NCI-H774 (cell line): ENCODE measurements around the gene RAPGEF3.

ENCODE experiments used
- DNase-seq: peaks from one replicate; lab custom pipeline; 2025; lab: John Stamatoyannopoulos, UW

The RAPGEF3 gene

DNA sequence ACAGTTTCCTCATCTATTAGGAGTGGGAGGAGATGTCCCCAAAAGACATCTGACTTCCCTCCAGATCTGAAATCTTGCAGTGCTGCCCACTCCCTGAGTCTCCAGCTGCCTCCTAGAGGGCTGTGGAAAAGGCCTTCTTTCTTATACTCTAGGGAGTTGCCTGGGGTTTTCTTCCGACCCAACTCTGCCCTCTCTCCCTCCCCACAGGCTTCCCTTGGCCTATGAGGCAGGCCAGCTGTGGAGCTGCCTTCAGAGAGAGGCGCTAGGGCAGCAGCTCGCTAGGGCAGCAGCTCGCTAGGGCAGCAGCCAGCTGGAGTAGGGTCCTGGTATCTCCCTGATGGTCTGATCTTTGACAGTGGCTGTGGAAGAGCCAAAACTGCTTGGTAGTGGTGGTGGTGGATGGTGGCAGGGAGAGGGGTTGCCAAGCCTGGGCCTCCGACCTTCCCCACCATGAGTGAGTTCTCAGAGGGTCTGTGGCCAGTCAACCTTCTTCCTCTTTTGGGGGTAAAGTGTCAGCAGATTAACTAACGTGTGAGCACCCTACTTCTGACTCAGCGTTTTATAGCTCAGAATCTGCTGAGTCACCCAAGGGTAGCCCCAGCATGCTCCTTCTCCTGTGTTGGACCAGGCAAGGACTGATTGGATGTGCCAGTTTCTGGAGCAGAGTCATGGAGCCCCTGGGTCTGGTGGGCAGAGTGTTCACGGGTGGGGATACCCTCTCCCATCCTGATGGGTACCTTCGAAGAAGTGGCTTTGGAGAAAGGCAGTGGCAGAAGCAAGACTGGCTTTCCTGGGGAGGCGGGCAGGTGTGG lies 16.6 kb upstream of the RAPGEF3 start:
- no peak for DNase-seq

GRCh38 chr12:47774663-47775062 lies 16.0 kb upstream of the RAPGEF3 start:
- no peak for DNase-seq

DNA sequence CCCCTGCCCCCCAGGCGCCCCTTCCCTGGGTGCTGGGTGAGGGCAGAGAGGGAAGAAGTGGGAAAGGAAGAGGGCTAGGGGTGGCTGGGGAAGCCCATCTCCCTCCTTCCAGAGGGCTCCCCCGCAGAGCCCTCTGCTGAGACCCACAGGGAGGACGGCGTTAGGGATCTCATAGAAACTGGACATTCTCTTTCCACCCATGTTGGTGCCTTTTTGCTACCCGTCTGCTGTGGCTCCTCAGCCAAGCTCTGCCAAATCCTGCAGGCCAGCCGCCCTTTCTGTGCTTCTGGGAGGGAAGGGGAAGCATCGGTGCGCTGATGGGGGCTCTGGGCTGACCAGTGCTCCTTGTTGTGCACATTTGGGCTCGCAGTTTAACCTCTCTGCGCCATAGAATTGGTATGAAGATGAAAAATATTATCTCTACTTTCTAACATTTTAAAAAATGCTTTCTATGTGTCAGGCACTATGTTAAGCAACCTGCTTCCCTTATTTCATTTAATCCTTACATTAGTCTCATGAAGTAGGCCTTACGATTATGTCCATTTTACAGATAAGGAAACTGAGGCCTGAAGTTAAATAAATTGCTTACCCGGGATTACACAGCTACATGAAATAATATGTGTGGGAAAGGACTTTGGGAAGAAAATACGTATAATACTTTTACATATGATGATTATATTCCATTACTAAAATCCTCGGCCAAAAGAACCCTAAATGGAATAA lies 15.3 kb upstream of the RAPGEF3 start:
- DNase-seq, result no peak

GRCh38 chr12:47773062-47773857 lies 14.6 kb upstream of the RAPGEF3 start, which contains the start of gene SLC48A1:
SLC48A1 (plus strand) TSS chr12:47773238; CDS start chr12:47773305, 67 bp downstream.
- DNase-seq, result peak; percentile 84

- no peak for DNase-seq
These were observed 14.0 kb upstream of the RAPGEF3 start for GRCh38 chr12:47772738-47773061.

DNA sequence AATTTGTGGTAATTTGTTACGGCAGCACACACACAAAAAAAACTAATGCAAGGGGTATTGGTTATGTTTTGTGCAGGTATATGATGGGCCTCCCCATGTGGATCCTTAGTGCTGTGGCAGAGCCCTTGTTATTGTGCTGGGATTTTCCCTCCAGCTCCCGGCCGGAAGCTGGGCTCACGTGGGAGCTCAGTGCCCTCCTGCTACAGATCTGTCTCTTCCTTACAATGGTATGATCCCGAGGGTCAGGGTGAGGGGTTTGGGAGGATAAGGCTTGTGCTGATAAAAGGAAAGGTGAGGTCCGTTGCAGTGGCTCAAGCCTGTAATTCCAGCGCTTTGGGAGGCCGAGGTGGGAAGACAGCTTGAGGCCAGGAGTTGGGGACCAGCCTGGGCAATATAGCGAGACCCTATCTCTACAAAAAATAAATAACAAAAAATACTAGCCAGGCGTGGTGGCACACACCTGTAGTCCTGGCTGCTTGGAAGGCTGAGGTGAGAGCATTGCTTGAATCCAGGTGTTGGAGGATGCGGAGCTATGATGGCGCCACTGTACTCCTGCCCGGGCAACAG lies 13.5 kb upstream of the RAPGEF3 start:
- no peak for DNase-seq

GRCh38 chr12:47771304-47771703 lies 12.6 kb upstream of the RAPGEF3 start:
- no peak for DNase-seq

- DNase-seq, result no peak
These were observed 11.5 kb upstream of the RAPGEF3 start for GRCh38 chr12:47770086-47770726.

DNA sequence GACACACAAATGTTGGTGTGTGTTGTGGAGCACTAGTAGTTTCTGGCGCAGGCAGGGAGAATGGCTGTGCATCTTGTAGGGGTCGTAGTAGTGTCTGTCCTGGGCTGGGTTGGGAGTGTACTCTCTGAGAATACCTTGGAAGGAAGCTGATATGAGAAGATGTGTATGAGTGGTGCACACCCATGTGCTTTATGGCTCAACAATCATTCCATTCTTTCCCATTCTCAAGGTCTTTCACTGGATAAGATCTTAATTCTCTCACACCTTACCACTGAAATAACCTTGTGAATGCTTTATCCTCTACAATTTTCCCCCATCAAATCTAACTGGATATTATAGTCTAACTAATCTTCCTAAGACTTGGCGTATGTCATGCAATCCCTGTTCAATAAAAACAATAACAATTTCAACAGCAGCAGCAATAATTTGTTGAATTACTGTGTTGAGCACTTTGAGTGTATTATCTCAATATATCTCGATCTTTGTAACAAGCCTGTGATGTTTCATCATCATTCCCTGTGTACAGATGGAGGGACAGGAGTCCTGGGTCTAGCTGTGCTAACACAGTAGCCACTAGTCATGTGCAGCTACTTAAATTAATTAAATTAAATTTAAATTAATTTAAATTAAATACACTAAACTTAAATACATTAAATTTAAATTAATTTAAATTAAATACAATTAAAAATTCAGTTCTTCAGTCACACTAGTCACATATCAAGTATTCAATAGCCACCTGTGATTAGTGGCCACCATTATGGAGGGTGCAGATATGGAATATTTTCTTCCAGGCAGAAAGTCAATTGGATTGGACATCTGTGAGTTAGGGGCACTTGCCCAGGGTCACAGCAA lies 10.8 kb upstream of the RAPGEF3 start:
- DNase-seq, result no peak

GRCh38 chr12:47768323-47768811 lies 9.7 kb upstream of the RAPGEF3 start:
- DNase-seq, result no peak

DNA sequence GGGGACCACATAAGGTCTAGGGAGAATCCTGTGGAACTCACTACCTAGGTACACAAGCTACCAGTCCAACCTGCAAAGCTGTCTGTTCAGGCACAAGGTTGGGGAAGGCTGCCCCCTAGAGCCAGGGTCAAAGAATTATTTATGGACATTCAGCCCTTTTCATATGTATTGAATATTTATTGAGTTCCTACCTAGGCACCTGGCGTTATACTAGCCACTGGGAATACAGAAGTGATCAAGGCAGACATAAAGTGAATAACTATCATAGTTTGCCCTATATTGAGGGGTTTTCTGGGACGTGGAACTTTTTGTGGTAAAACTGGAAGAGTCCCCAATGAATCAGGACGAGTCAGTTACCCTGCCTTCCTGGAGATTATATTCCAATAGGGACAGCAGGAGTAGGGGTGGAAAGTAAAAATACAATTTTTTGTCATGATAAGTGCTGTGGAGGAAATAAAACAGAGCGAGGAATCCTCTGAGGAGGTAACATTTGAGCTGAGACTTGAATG lies 8.6 kb upstream of the RAPGEF3 start:
- DNase-seq, result peak; percentile 46

- DNase-seq, result no peak
These were observed 8.0 kb upstream of the RAPGEF3 start for GRCh38 chr12:47766502-47767215.

DNA sequence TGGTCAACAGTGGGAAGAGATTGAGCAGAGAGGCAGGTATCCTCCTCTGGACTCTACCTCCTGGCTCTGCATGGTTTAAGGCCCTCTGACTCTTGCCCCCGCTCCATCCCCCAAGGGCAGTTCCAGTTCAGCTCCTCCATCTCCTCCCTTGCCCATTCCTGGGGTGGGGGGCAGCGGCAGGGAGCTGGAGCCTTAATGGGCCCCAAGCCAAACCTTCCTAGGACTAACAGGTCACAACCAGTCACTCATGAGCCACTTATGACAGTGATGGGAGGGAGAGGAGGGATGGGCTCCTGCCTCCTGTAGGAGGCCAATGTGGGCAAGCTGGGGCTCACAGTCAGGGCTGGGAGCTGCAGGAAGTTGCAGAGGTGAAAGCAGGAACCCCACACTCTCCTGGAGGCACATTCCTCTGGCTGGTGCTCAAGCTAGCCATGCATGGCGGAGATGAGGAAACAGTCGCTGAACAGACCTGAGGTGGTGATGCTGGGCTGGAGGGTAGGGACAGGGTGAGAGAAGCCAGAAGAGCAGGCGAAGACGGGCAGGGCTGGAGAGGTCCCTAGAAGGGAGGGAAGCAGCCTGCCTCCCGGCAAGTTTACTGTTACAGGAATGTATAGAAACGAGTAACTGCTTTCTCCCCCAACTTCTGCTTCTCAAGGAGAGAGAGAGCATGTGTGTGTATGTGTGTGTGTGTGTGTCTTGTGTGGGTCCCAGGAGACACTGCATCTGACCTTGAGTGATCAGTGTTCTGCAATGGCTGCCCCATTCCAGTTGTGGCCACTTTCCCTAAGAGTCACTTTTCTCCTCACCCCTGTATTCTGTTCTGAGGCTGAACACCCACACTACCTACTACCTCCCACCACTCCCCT lies 5.0 kb upstream of the RAPGEF3 start:
- no peak for DNase-seq

DNA sequence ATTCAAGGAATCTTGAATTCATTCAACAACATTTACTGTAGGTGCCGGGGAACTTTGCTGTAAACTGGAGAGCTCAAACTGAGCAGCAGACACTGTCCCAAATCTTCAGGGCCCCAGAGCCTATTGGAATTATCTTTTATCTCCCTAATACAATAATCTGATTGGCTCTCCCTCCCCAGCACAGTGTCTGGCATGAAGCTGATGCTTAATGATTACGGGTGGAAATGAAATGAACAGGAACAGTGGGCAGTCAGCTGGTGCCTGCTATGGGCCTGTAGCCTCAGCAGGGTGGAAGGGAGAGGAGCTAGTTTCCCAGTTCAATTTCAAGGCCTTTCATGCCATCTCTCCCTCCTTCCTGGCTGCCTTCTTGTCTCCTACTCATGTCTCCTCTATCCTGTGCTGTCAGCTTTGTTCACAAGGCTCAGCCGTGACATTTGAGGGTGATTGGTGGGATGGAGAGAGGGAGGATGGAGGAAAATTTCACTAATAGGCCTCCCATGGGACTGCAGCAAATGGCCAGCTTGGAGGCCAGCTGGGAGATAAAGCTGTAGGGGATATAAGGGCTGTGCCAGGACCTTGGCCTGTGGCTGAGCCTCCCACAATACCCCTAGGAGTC lies 4.3 kb upstream of the RAPGEF3 start:
- no peak for DNase-seq

DNA sequence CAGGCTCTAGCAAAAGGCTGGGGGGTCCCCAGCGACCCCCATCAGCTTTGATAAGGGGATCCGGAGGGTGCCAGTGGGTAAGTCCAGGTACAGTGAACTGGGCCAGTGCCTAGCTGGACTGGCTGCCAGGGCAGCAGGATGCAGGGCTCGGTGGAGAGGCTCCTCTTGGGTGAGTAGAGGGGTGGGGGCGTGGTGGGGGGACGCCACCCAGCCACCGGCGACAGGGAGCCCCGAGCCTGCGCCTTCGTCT lies 171 bp downstream of the RAPGEF3 start:
- no peak for DNase-seq

- no peak for DNase-seq
These were observed 668 bp downstream of the RAPGEF3 start for GRCh38 chr12:47757840-47758583.

- no peak for DNase-seq
These were observed 1.3 kb downstream of the RAPGEF3 start for GRCh38 chr12:47757364-47757839.
